RKO (cell line): ENCODE data around the gene KDELR3.
"Not testable (repeated sequence)": the region's sequence is repeated elsewhere in the genome, so short reads cannot be mapped to it uniquely, and the experiment has no call there.

Source experiments
- DNase-seq: peaks from one replicate; pipeline ENCODE4 v3.0.0-alpha.2; 2016; ENCODE audit warnings: low spot score

Gene KDELR3

GRCh38 chr22:38456841-38457699 is 10.8 kb upstream of the KDELR3 start:
- DNase-seq, result no peak

GRCh38 chr22:38460426-38460840 is 7.5 kb upstream of the KDELR3 start:
- DNase-seq, result no peak

GRCh38 chr22:38461057-38461413 is 6.9 kb upstream of the KDELR3 start:
- DNase-seq, result no peak

- DNase-seq, result peak; percentile 86
Observed at GRCh38 chr22:38461414-38462081, 6.3 kb upstream of the KDELR3 start.

GRCh38 chr22:38462960-38463784 is 4.7 kb upstream of the KDELR3 start:
- no peak for DNase-seq

- DNase-seq, result no peak
Observed at GRCh38 chr22:38464992-38465672, 2.8 kb upstream of the KDELR3 start.

GRCh38 chr22:38465673-38466490 is 2.0 kb upstream of the KDELR3 start:
- no peak for DNase-seq

GRCh38 chr22:38467438-38467903 is 425 bp upstream of the KDELR3 start:
- no peak for DNase-seq

GRCh38 chr22:38468443-38469305 is 778 bp downstream of the KDELR3 start:
- no peak for DNase-seq

GRCh38 chr22:38469306-38469781 is 1.4 kb downstream of the KDELR3 start:
- DNase-seq, result no peak

GRCh38 chr22:38470179-38470578 is 2.3 kb downstream of the KDELR3 start:
- not testable (repeated sequence) for DNase-seq

- no peak for DNase-seq
Observed at GRCh38 chr22:38471237-38471636, 3.3 kb downstream of the KDELR3 start.

GRCh38 chr22:38474003-38474607 is 6.2 kb downstream of the KDELR3 start:
- DNase-seq, result no peak

- no peak for DNase-seq
Observed at GRCh38 chr22:38477585-38477984, 9.7 kb downstream of the KDELR3 start.

- no peak for DNase-seq
Observed at GRCh38 chr22:38479096-38479837, 11.4 kb downstream of the KDELR3 start.

GRCh38 chr22:38481162-38481870 is 13.4 kb downstream of the KDELR3 start:
- no peak for DNase-seq

- no peak for DNase-seq
Observed at GRCh38 chr22:38481871-38482332, 14.0 kb downstream of the KDELR3 start.
